Stimulated activated naive B cell treated with anti-CD40 and anti-IgM and Interleukin-4, amounts not matched to agents 10 μg/mL and 1 μg/mL and 100 μg/mL, for 72 hours (primary cell): Measurements from ENCODE around the gene STK16.
"Not testable (repeated sequence)": the region's sequence is repeated elsewhere in the genome, so short reads cannot be mapped to it uniquely, and the experiment has no call there.

Experiments used
- ATAC-seq, 2 donors: fragments of 150-1000 bp; cut with Tn5 transposase; replicated peaks; 2 replicates each; pipeline ENCODE4 v1.10.0; 2021; ENCODE audit warnings: moderate library complexity in 1 of 2
- DNase-seq: peaks from one replicate; pipeline ENCODE4 v3.0.0; 2021
- H3K27ac Mint-ChIP-seq: one replicate; pipeline ENCODE4 v1.8.0; 2022; ENCODE audit warnings: mild to moderate bottlenecking, mixed read lengths
- H3K27me3 Mint-ChIP-seq, 2 donors: one replicate each; pipeline ENCODE4 v1.8.0; 2022; ENCODE audit warnings: mixed read lengths in 2 of 2
- H3K36me3 Mint-ChIP-seq, 2 donors: one replicate each; pipeline ENCODE4 v1.8.0; 2022; ENCODE audit warnings: mixed read lengths in 2 of 2, mild to moderate bottlenecking in 1 of 2
- H3K4me1 Mint-ChIP-seq, 2 donors: one replicate each; pipeline ENCODE4 v1.8.0; 2022; ENCODE audit warnings: mixed read lengths in 2 of 2, mild to moderate bottlenecking in 1 of 2
- H3K4me3 Mint-ChIP-seq, 2 donors: one replicate each; pipeline ENCODE4 v1.8.0; 2022; ENCODE audit warnings: mild to moderate bottlenecking in 2 of 2, mixed read lengths in 2 of 2, moderate library complexity in 1 of 2
- H3K9me3 Mint-ChIP-seq, 2 donors: one replicate each; pipeline ENCODE4 v1.8.0; 2022; ENCODE audit warnings: mixed read lengths in 2 of 2, mild to moderate bottlenecking in 1 of 2

The STK16 gene, protein sequence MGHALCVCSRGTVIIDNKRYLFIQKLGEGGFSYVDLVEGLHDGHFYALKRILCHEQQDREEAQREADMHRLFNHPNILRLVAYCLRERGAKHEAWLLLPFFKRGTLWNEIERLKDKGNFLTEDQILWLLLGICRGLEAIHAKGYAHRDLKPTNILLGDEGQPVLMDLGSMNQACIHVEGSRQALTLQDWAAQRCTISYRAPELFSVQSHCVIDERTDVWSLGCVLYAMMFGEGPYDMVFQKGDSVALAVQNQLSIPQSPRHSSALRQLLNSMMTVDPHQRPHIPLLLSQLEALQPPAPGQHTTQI

DNA sequence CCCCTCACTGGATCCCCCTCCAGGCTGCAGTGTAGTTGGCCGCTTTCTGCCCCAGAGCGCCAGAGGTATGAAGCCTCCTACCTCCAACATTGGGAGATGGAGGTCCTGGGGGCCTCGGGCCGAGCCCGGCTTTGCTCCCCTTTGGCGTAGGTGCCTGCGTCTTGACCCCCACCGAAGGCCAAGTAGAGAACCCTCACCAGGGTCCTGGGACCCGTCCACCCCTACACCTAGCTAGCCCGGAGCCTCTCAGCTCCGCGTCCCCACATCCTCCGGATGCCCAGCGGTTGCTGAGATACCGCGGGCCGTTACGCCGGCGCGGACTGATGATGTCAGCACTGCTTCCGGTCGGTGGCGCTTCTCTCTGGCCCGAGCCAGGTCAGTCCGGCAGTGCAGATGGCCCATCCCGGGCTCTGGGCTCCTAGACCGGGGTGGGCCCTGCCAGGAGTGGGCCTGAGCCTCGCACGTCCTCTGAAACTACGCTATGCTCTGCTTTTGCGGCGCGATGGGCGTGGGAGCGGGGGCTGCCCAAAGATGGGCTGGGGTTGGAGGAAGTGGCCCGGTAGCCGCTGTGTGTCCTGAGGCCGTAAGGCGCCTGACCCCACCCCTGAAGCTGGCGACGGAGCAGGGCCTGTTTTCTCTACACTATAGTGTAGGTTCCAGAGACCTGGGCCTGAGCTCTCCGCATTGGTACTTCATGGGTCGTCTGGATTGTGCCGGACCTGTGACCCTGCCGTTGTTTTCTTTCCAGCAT lies at the start of gene STK16, which contains the start of gene GLB1L:
TSS of gene STK16 (plus strand) at position 332 of the 751 bp plus-strand sequence. CDS start 521 bp downstream, outside the sequence.
TSS of gene GLB1L (minus strand) at position 297 of the 751 bp plus-strand sequence. CDS start 1,871 bp downstream, outside the sequence.
- peaks cover 42 to 53% of the 10 kb centered on the region in 2 donors for H3K4me1 Mint-ChIP-seq
- H3K4me3 Mint-ChIP-seq: peak within 1 kb of the TSS; percentile 92
- peak; percentile 89 for DNase-seq
- ATAC-seq: peak; percentile 77
- H3K9me3 Mint-ChIP-seq: no peaks in the 10 kb centered on the region
- no peaks in the 10 kb centered on the region for H3K27me3 Mint-ChIP-seq
- H3K36me3 Mint-ChIP-seq: peaks cover 24 to 37% of the 10 kb centered on the region in 2 donors
- peak within 1 kb of the TSS; percentile 96 for H3K27ac Mint-ChIP-seq

DNA sequence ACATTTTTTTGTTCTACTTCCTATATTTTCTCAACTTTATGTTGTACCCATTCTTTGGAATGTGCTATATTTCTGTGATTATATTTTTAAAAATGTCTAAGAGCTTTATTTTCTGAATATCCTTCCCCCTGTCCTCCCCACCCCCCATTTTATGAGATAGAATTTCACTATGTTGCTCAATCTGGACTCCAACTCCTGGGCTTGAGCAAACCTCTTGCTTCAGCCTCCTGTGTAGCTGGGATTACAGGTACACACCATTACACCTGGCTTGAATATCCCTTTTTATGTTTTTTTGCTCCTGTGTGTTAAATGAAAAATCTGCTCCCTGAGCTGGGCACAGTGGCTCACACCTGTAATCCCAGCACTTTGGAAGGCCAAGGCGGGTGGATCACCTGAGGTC lies 47.9 kb upstream of the STK16 start:
- no peak for ATAC-seq

DNA sequence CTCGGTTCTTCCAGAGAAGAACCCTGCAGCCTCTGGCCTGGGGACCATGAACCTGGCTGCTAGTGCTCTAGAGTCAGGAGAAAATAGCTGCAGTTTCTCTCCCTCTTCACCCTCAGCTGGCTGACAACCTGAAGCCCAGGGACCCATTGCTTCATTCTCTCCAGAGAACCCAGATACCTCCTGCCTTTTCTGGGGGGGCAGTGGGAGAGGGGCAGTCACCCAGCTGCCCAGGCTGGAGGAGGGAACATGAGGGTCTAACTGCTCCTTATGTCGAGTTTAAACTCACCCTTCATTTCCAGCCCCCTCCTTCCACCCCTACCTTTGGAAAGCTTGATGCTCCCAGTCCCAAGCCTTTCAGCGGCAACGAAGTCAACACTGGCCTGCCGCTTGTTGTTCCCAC lies 46.3 kb upstream of the STK16 start:
- Mint-ChIP-seq H3K4me3 (no peak overlapping the region), H3K9me3 (no peaks in the 10 kb centered on the region), H3K4me1 (no peaks in the 10 kb centered on the region), H3K36me3 (no peaks in the 10 kb centered on the region), H3K27me3 (peaks cover 12 to 18% of the 10 kb centered on the region in 2 donors), H3K27ac (no peak overlapping the region)
- DNase-seq (no peak), ATAC-seq (no peak)

More for the DNA sequence above, 47.9 kb upstream of the STK16 start:
- Mint-ChIP-seq H3K27ac (no peak overlapping the region), H3K27me3 (peaks cover 12 to 18% of the 10 kb centered on the region in 2 donors), H3K4me3 (no peak overlapping the region), H3K9me3 (no peaks in the 10 kb centered on the region), H3K4me1 (no peaks in the 10 kb centered on the region), H3K36me3 (no peaks in the 10 kb centered on the region)
- no peak for DNase-seq

DNA sequence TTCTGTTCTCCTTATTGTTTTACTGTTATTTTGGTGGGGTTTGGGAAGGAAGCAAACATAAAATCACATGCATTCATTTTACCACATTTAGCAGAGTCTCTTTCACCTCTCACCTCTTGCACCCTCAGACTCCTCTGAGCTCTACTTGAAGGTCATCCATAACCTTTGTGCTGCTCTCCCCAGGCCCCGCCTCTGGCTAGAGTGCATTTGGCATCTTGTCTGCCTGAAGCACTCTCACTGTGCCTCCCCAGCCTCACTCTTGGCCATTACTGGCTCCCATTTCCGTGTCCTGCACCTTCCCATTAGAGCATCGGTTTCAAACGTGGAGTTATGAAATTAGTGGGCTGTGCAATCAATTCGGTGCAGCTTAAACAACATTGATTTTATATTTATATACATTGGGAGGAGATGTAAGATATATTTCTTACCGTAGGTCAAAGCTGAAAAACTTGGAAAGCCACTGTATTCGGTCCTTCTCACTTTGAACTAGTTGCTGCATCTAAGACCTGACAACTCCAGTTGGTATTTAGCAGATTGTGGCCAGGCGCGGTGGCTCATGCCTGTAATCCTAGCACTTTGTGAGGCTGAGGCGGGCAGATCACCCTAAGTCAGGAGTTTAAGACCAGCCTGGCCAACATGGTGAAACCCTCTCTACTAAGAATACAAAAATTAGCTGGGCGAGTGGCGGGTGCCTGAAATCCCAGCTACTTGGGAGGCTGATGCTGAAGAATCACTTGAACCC lies 45.6 kb upstream of the STK16 start:
- peaks cover 0 to 3% of the 10 kb centered on the region in 2 donors for H3K36me3 Mint-ChIP-seq
- peak overlapping the region; percentile 32 for H3K27ac Mint-ChIP-seq
- H3K4me1 Mint-ChIP-seq: no peaks in the 10 kb centered on the region
- no peak for DNase-seq
- peaks cover 12 to 18% of the 10 kb centered on the region in 2 donors for H3K27me3 Mint-ChIP-seq
- H3K9me3 Mint-ChIP-seq: peaks cover 0 to 2% of the 10 kb centered on the region in 2 donors
- ATAC-seq: no peak
- H3K4me3 Mint-ChIP-seq: no peak overlapping the region

DNA sequence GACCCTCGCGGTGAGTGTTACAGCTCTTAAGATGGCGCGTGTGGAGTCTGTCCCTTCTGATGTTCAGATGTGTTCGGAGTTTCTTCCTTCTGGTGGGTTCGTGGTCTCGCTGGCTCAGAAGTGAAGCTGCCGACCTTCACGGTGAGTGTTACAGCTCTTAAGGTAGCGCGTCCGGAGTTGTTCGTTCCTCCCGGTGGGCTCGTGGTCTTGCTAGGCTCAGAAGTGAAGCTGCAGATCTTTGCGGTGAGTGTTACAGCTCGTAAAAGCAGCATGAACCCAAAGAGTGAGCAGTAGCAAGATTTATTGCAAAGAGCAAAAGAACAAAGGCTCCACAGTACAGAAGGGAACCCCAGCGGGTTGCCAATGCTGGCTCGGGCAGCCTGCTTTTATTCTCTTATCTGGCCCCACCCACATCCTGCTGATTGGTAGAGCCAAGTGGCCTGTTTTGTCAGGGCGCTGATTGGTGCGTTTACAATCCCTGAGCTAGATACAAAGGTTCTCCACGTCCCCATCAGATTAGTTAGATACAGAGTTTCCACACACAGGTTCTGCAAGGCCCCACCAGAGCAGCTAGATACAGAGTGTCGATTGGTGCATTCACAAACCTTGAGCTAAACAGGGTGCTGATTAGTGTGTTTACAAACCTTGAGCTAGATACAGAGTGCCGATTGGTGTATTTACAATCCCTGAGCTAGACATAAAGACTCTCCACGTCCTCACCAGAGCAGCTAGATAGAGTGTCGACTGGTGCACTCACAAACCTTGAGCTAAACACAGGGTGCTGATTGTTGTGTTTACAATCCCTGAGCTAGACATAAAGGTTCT lies 44.6 kb upstream of the STK16 start:
- not testable (repeated sequence) for H3K36me3 Mint-ChIP-seq, H3K4me1 Mint-ChIP-seq, H3K27ac Mint-ChIP-seq, H3K4me3 Mint-ChIP-seq, DNase-seq, H3K9me3 Mint-ChIP-seq, ATAC-seq
- H3K27me3 Mint-ChIP-seq: peaks cover 12 to 13% of the 10 kb centered on the region in 2 donors

DNA sequence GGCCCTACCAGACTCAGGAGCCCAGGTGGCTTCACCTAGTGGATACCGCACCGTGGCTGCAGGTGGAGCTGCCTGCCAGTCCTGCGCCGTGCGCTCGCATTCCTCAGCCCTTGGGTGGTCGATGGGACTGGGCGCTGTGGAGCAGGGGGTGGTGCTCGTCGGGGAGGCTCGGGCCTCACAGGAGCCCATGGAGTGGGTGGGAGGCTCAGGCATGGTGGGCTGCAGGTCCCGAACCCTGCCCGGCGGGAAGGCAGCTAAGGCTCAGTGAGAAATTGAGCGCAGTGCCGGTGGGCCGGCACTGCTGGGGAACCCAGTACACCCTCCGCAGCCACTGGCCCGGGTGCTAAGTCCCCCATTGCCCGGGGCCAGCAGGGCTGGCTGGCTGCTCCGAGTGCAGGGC lies 43.9 kb upstream of the STK16 start:
- not testable (repeated sequence) for H3K4me3 Mint-ChIP-seq, H3K9me3 Mint-ChIP-seq, H3K4me1 Mint-ChIP-seq, H3K36me3 Mint-ChIP-seq, H3K27ac Mint-ChIP-seq, DNase-seq, ATAC-seq
- peaks cover 12 to 13% of the 10 kb centered on the region in 2 donors for H3K27me3 Mint-ChIP-seq

DNA sequence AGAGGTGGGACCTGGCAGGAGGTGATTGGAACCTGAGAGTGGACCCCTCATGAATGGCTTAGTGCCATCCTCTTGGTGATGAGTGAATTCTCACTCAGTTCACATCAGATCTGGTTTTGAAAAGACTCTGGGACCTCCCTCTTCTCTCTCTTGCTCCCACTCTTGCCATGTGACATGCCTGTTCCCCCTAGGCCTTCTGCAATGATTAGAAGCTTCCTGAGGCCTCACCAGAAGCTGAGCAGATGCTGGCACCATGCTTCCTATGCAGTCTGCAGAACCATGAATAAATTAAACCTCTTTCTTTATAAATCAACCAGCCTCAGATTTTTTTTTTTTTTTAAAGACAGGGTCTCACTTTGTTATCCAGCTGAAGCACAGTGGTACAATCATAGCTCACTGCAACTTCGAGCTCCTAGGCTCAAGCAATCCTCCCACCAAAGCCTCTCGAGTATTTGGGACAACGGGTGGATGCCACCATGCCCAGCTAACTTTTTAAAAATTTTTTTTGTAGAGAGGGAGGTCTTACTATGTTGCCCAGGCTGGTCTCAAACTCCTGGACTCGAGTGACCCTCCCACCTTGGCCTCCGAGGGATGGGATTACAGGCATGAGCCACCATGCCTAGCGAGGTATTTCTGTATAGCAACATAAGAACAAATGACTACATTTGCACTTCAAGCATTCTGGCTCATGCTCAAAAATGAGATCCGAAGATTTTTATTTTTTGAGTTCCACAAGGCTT lies 40.7 kb upstream of the STK16 start:
- DNase-seq: no peak
- H3K27ac Mint-ChIP-seq: peak overlapping the region; percentile 65
- ATAC-seq: no peak
- H3K27me3 Mint-ChIP-seq: peaks cover under 1 to 2% of the 10 kb centered on the region in 2 donors
- H3K36me3 Mint-ChIP-seq: peaks cover 9% of the 10 kb centered on the region in 2 donors
- no peak overlapping the region for H3K4me3 Mint-ChIP-seq
- peaks cover 21 to 24% of the 10 kb centered on the region in 2 donors for H3K4me1 Mint-ChIP-seq
- peaks cover 0 to 2% of the 10 kb centered on the region in 2 donors for H3K9me3 Mint-ChIP-seq

DNA sequence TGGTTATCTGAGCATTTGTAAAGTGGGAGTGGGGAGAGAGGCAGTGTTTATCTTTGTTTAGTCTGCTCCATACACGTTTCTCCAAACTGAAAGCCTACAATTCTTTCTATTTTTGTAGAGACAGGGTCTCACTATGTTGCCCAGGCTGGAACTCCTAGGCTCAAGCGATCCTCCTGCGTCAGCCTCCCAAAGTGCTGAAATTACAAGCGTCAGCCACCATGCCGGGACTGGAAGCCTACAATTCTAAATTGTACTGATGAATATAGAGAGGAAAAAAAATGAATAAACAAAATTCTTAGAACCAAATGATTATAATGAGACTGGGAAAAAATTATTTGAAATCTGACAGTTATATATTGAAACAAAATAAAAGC lies 40.1 kb upstream of the STK16 start:
- ATAC-seq (no peak), DNase-seq (no peak)
- H3K4me3 Mint-ChIP-seq: peak overlapping the region; percentile 17 to 43
- peaks cover 0 to 2% of the 10 kb centered on the region in 2 donors for H3K9me3 Mint-ChIP-seq
- H3K36me3 Mint-ChIP-seq: peaks cover 9 to 13% of the 10 kb centered on the region in 2 donors
- peaks cover 21 to 24% of the 10 kb centered on the region in 2 donors for H3K4me1 Mint-ChIP-seq
- no peaks in the 10 kb centered on the region for H3K27me3 Mint-ChIP-seq
- no peak overlapping the region for H3K27ac Mint-ChIP-seq

DNA sequence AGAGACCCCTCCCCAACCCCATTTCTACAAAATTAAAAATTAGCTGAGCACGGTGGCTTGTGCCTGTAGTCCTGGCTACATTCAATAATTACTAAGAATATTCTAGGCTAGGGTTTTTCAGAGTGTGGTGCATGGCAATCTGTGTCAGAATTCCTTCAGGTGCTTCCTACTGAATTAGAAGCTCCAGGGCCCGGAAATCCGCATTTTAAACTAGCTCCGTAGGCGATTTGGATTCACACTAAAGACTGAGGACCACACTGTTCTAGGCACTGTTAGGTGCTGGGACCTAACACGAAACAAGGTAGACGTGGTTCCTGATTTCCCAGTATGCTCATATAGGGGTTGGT lies 39.3 kb upstream of the STK16 start:
- H3K4me3 Mint-ChIP-seq: peak overlapping the region; percentile 76 to 90

DNA sequence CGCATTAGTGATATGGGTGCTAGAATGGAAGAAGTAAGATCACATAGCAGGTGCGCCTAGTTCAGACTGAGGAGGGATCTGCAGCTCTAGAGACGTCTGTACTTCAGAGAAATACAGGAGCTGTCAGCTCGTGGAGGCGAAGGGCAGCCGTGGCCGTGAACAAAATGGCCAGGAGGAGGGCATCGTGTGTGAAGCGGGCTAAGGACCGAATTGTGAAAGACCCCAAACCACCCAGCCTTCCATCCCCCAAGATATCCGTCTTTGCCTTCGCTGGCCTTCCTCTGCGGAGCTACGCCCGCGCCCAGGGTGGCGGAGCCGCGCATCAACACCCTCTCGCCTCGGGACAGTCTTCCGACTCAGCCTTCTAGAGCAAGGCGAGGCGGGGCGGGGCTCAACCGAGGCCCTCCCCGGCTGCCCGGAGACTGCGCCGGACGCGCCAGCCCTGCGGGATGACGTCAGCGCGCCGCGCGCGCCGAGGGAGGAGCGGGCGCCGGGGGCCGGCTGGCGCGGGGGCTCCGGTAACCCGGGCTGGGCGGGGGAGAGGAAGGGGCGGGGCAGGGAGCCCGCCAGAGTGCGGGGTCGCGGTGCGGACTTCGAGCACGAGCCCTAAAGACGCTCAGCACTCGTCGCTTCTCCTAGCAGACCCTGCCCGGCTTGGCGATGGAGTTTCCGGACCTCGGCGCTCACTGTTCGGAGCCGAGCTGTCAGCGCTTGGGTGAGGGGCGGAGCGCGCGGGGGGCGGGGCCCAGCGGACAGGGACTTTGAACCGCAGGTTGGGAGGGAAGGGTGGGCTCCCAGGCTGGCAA lies 38.7 kb upstream of the STK16 start, which contains the start of gene ZFAND2B:
TSS of gene ZFAND2B (plus strand) at position 455 of the 806 bp plus-strand sequence. CDS start at position 661, 206 bp downstream.
- Mint-ChIP-seq H3K4me1 (peaks cover 21 to 29% of the 10 kb centered on the region in 2 donors), H3K4me3 (peak within 1 kb of the TSS; percentile 76 to 90), H3K36me3 (peaks cover 15 to 19% of the 10 kb centered on the region in 2 donors), H3K27ac (peak within 1 kb of the TSS; percentile 97), H3K27me3 (no peaks in the 10 kb centered on the region), H3K9me3 (peaks cover 0 to 2% of the 10 kb centered on the region in 2 donors)
- DNase-seq (peak; percentile 94), ATAC-seq (peak; percentile 96 to 97)

More for the DNA sequence above, 39.3 kb upstream of the STK16 start:
- H3K36me3 Mint-ChIP-seq: peaks cover 12 to 17% of the 10 kb centered on the region in 2 donors
- H3K9me3 Mint-ChIP-seq: peaks cover 0 to 2% of the 10 kb centered on the region in 2 donors
- peak overlapping the region; percentile 97 for H3K27ac Mint-ChIP-seq
- DNase-seq (no peak), ATAC-seq (no peak)
- H3K27me3 Mint-ChIP-seq: no peaks in the 10 kb centered on the region
- H3K4me1 Mint-ChIP-seq: peaks cover 21 to 24% of the 10 kb centered on the region in 2 donors

DNA sequence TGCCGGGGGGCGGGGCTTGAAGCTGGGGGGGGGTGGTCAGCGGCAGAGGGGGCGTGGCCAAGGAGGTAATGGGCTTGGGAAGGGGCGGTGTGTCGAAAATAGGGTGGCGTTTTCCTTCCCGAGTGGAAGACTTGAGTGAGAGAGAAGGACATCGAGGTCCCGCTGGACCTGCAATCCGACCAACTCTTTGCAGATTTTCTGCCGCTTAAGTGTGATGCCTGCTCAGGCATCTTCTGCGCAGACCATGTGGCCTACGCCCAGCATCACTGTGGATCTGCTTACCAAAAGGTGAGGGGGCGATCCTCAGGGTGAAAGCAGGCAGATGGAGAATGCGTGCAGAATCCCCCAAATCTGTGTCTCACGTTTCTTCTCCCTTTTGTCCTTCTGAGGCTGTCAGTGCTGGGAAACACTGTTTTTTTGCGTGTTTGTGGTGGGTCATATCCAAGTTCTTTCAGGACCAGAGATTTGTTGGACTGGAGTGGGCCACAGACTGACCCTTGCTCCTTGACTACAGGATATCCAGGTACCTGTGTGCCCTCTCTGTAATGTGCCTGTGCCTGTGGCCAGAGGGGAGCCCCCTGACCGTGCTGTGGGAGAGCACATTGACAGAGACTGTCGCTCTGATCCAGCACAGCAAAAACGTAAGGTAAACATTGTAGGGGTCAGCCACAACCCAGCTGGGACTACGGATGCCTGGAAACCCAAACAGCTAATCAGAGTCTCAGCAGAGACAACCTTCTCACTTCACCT lies 38.0 kb upstream of the STK16 start:
- peak overlapping the region; percentile 11 for H3K27ac Mint-ChIP-seq
- DNase-seq (no peak), ATAC-seq (no peak)
- peaks cover 22 to 26% of the 10 kb centered on the region in 2 donors for H3K36me3 Mint-ChIP-seq
- peaks cover 21 to 37% of the 10 kb centered on the region in 2 donors for H3K4me1 Mint-ChIP-seq
- H3K4me3 Mint-ChIP-seq: peak overlapping the region; percentile 76 to 90
- peaks cover 0 to 2% of the 10 kb centered on the region in 2 donors for H3K9me3 Mint-ChIP-seq
- H3K27me3 Mint-ChIP-seq: no peaks in the 10 kb centered on the region
